ENCODE data around the gene MPZL3.

DNA sequence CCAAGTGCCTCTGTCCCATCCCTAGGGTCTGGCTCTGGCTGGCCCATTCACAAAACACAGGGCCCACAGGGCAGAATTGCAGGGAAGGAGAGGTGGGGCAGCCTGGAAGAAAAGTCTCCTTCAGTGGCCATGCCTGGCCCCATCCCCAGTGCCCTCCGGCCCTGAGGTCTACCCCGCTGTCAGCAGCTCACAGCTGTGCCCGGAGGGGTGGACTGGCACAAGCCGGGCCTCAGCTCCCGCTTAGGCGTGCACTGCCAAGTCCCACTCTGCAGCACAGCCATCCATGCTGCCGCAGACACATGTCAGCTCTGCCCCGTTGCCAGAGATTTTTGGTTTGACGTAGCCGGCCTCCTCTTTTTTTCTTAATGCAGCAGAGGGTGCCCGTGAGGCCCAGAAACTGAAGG lies 71.9 kb downstream of the MPZL3 start:
- TF ChIP-seq, protein P1, sequence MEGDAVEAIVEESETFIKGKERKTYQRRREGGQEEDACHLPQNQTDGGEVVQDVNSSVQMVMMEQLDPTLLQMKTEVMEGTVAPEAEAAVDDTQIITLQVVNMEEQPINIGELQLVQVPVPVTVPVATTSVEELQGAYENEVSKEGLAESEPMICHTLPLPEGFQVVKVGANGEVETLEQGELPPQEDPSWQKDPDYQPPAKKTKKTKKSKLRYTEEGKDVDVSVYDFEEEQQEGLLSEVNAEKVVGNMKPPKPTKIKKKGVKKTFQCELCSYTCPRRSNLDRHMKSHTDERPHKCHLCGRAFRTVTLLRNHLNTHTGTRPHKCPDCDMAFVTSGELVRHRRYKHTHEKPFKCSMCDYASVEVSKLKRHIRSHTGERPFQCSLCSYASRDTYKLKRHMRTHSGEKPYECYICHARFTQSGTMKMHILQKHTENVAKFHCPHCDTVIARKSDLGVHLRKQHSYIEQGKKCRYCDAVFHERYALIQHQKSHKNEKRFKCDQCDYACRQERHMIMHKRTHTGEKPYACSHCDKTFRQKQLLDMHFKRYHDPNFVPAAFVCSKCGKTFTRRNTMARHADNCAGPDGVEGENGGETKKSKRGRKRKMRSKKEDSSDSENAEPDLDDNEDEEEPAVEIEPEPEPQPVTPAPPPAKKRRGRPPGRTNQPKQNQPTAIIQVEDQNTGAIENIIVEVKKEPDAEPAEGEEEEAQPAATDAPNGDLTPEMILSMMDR (conservative IDR thresholded peaks at IDR 0.05): no peak
- no peak for TF ChIP-seq ZFX (IDR thresholded peaks at IDR 0.05)
